Heart right ventricle (tissue), 16 donors: ENCODE data around the gene MAP3K6. TPM values are rescaled to one million over a fixed set of nuclear protein-coding genes. Genes with fewer than 3 reads are reported as not detected.

Experiments
- ATAC-seq, 8 donors: fragments of 200-7000 bp; cut with Tn5 transposase; one replicate each; pipeline ENCODE4 v1.9.1; 2020; ENCODE audit warnings: mild to moderate bottlenecking in 8 of 8, moderate library complexity in 8 of 8, moderate number of reproducible peaks in 1 of 8
- DNase-seq, 2 donors: peaks; one replicate each; pipeline ENCODE4 v3.0.0-alpha.2; 2020
- H3K27ac ChIP-seq, 10 donors: fragments of 200-600 bp; sonication (generic) in 2 of 10; one replicate each; pipeline versions ENCODE4 v1.5.0 to v1.8.0; 2020 to 2022; ENCODE audit warnings: mild to moderate bottlenecking in 3 of 10
- H3K27me3 ChIP-seq, 7 donors: fragments of 200-600 bp; one replicate each; pipeline ENCODE4 v1.8.0; 2021 to 2022; ENCODE audit warnings: mild to moderate bottlenecking in 2 of 7
- H3K36me3 ChIP-seq, 9 donors: fragments of 200-600 bp; sonication (generic) in 1 of 9; one replicate each; pipeline versions ENCODE4 v1.5.0 to v1.8.0; 2020 to 2022; ENCODE audit warnings: mild to moderate bottlenecking in 2 of 9
- H3K4me1 ChIP-seq, 9 donors: fragments of 200-600 bp; sonication (generic) in 1 of 9; one replicate each; pipeline versions ENCODE4 v1.5.0 to v1.8.0; 2020 to 2022; ENCODE audit warnings: mild to moderate bottlenecking in 4 of 9
- H3K4me3 ChIP-seq, 10 donors: fragments of 200-600 bp; sonication (generic) in 2 of 10; one replicate each; pipeline versions ENCODE4 v1.5.0 to v1.8.0; 2020 to 2022; ENCODE audit warnings: mild to moderate bottlenecking in 7 of 10, moderate library complexity in 2 of 10
- H3K9me3 ChIP-seq, 11 donors: fragments of 200-600 bp in 10 of 11; sonication (generic) in 2 of 11; one replicate each; pipeline versions ENCODE4 v1.5.0 to v1.8.0; 2013 to 2022; ENCODE audit warnings: mild to moderate bottlenecking in 2 of 11, control low read depth in 1 of 11, moderate library complexity in 1 of 11
- CTCF ChIP-seq, 9 donors: fragments of 200-600 bp; sonication (generic) in 2 of 9; IDR thresholded peaks; one replicate each; pipeline versions ENCODE4 v1.5.0 to v1.8.0; 2021 to 2022; ENCODE audit warnings: antibody characterized with exemption in 9 of 9, mild to moderate bottlenecking in 5 of 9, moderate library complexity in 1 of 9
- WGBS, 2 donors: extraction: QIAGEN DNeasy Blood & Tissue Kit; methylation state at CpG; one replicate each; pipeline ENCODE4 v1.1.7; 2013; ENCODE audit warnings: inconsistent platforms in 1 of 2; 5-methylcytosine and 5-hydroxymethylcytosine counted together
- intact Hi-C, 10 donors: fragments of 100-400 bp; cut with DNase I; formaldehyde crosslinking; loops; one replicate each; pipeline versions ENCODE4 v1.11.1 to v1.14.2; 2022
- polyA plus RNA-seq, 2 donors: library from polyadenylated mRNA; stranded (reverse); fragments of 200-250 nt; gene quantifications; one replicate each; pipeline ENCODE4 v1.2.3, GENCODE V29; 2013
- total RNA-seq, 10 donors: library from RNA; stranded (reverse); fragmentation: NEBNext Ultra II Directional in 3 of 10; extraction: Animal tissue kit (Norgen Biotek cat#: 25700) in 3 of 10; gene quantifications; one replicate each; pipeline versions ENCODE4 v1.2.1 to v1.2.4, GENCODE V29; 2021 to 2023
- donor health status: Arrhythmogenic right ventricular cardiomyopathy.
- donor health status: ischemic (EF 13 %, LVEDD 7.1; RV severe dilation, severe dysfunction).
- donor health status: healthy with polysubstance abuse.
- donor health status: DM: no; HTN: yes; CAD: no.
- donor health status: DM: no; HTN: no; CAD: no.
- donor health status: ischemic (EF 25% LVEDD 6.9; RV normal size, moderate dysfunction).
- donor health status: ischemic (EF 25% LVEDD 5.7; RV mildly dilated, moderate dysfunction).
- donor health status: healthy.
- donor health status: DM: yes; HTN: yes; CAD: no.
- donor health status: Ischemic cardiomyopathy.
- donor health status: ischemic (EF 35%, LVEDD 5.7; RV mildly dilated, moderate dysfunction).
- donor health status: nonischemic (EF 11% LVEDD 7.7; RV severe dilation, severe dysfunction).
- donor health status: DM: yes; HTN: yes; CAD: no.
- donor health status: PGD.
- donor health status: ischemic (EF 29% LVEDD 5.4; RV normal size, mild dysfunction).
- donor health status: nonischemic (EF 23%, LVEDD 6.1; RV moderate dilation, normal function).

MAP3K6 gene
- total and polyA plus RNA-seq, 12 donors: 18.6 to 179 (median 30.4) TPM

DNA sequence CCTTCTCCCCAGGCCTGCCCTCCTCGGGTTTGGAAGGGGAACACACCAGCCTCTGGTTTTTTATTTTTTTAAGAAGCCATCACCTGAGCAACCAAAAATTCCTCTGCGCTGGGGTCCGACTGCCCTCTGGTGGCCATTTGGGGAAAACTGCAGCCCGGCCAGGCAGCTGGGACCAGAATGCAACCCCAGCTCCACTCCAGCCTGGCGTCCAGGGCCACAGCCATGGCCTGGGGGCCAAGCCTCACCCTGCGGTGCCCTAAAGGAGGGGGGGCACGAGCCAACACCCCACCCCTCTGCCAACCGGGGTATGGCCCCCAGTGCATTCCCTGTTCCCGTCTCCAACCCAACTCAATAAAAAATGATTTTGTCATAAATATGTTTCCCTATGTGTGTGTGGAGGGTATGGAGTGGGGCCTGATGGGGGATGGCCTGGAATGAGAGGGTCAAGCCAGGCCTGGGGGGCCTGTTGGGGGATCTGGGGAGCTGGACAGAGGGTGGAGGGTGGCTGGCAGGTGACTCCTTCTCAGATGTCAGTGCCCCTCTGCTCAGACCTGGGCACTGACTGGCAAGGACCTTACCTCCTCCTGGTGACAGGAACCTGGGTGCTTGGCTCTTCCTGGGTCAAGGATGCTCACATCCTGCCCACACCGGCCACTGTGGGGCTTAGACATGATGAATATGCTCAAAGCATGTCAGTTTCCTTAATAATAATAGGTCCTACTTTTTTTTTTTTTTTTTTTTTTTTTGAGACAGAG is 28.9 kb upstream of the MAP3K6 start:
- TF ChIP-seq CTCF (IDR thresholded peaks at IDR 0.05): peak; percentile 94 to 97 (median 95)
- DNase-seq: peak; percentile 70 to 77
- peak overlapping the region in 7 of 10 donors; percentile 17 to 68 (median 30) for H3K27ac ChIP-seq
- WGBS, 2 donors: 8 to 13% methylated on average over 10 of the region's 10 CpGs
- H3K4me3 ChIP-seq: no peak overlapping the region
- H3K36me3 ChIP-seq: no peaks in the 10 kb centered on the region
- no peaks in the 10 kb centered on the region for H3K9me3 ChIP-seq
- intact Hi-C loops: loop anchor here in 7 of 10 donors (1.0 to 10.0 kb wide), 9 partner anchors 63 to 351 kb away; partner anchors contain the start of genes AHDC1 (in 1 of the 7) and TMEM222 (in 1 of the 7)
- ATAC-seq: peak in 7 of 8 donors; percentile 3 to 38 (median 25)
- H3K4me1 ChIP-seq: peaks cover 7 to 77% (median 50%) of the 10 kb centered on the region in 9 donors
- no peaks in the 10 kb centered on the region for H3K27me3 ChIP-seq

- Histone ChIP-seq H3K27me3 (no peaks in the 10 kb centered on the region), H3K9me3 (no peaks in the 10 kb centered on the region), H3K4me3 (no peak overlapping the region), H3K27ac (peak overlapping the region in 5 of 10 donors; percentile 8 to 51 (median 25)), H3K36me3 (no peaks in the 10 kb centered on the region), H3K4me1 (peaks cover 7 to 70% (median 47%) of the 10 kb centered on the region in 9 donors)
- DNase-seq: no peak
- no peak for ATAC-seq
- TF ChIP-seq CTCF (IDR thresholded peaks at IDR 0.05): no peak
- WGBS, 2 donors: 81 to 86% methylated on average over 1 of the region's 1 CpG
- intact Hi-C loops: loop anchor here in 9 of 10 donors (2.0 to 10.0 kb wide), 11 partner anchors 38 to 350 kb away; partner anchors contain the start of genes AHDC1 (in 1 of the 9) and TMEM222 (in 1 of the 9)
Measured at GRCh38 chr1:27394925-27395324, 28.2 kb upstream of the MAP3K6 start.

- H3K4me3 ChIP-seq: no peak overlapping the region
- no peaks in the 10 kb centered on the region for H3K36me3 ChIP-seq
- peaks cover 7 to 63% (median 43%) of the 10 kb centered on the region in 9 donors for H3K4me1 ChIP-seq
- WGBS, 2 donors: 97% methylated on average over 9 of the region's 9 CpGs
- ATAC-seq (no peak), DNase-seq (no peak)
- intact Hi-C loops: loop anchor here in 9 of 10 donors (2.0 to 10.0 kb wide), 9 partner anchors 37 to 349 kb away; partner anchors contain the start of gene AHDC1 (in 1 of the 9)
- no peaks in the 10 kb centered on the region for H3K27me3 ChIP-seq
- H3K27ac ChIP-seq: no peak overlapping the region
- no peak for TF ChIP-seq CTCF (IDR thresholded peaks at IDR 0.05)
- H3K9me3 ChIP-seq: no peaks in the 10 kb centered on the region
Measured at GRCh38 chr1:27394282-27394658, 27.5 kb upstream of the MAP3K6 start.

DNA sequence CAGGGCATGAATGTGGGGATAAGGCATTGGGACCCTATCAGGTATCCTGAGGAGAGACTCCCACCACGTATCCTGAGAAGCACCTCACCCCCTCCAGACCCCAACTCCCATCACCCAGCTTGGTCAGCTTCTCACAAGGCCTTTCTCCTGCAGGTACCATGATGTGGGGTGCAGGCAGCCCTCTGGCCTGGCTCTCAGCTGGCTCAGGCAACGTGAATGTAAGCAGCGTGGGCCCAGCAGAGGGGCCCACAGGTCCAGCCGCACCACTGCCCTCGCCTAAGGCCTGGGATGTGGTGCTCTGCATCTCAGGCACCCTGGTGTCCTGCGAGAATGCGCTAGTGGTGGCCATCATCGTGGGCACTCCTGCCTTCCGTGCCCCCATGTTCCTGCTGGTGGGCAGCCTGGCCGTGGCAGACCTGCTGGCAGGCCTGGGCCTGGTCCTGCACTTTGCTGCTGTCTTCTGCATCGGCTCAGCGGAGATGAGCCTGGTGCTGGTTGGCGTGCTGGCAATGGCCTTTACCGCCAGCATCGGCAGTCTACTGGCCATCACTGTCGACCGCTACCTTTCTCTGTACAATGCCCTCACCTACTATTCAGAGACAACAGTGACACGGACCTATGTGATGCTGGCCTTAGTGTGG is 27.0 kb upstream of the MAP3K6 start:
- DNase-seq: no peak
- 95% methylated on average over 18 of the region's 18 CpGs for WGBS, 2 donors
- H3K4me1 ChIP-seq: peaks cover 7 to 59% (median 38%) of the 10 kb centered on the region in 9 donors

More for the DNA sequence above, 27.0 kb upstream of the MAP3K6 start:
- H3K27ac ChIP-seq: no peak overlapping the region
- H3K4me3 ChIP-seq: no peak overlapping the region
- intact Hi-C loops: loop anchor here in 9 of 10 donors (2.0 to 10.0 kb wide), 9 partner anchors 36 to 349 kb away; partner anchors contain the start of gene AHDC1 (in 1 of the 9)
- ATAC-seq: no peak
- no peaks in the 10 kb centered on the region for H3K9me3 ChIP-seq
- TF ChIP-seq CTCF (IDR thresholded peaks at IDR 0.05): no peak
- no peaks in the 10 kb centered on the region for H3K36me3 ChIP-seq
- no peaks in the 10 kb centered on the region for H3K27me3 ChIP-seq
